Activated CD4-positive, alpha-beta T cell treated with anti-CD3 and anti-CD28 coated beads, Interleukin-2, amount 50 U/mL, for 48 hours (primary cell): ENCODE measurements around the gene ANKRD7.
"Not testable (repeated sequence)": the region's sequence is repeated elsewhere in the genome, so short reads cannot be mapped to it uniquely, and the experiment has no call there.

ENCODE experiments used
- DNase-seq, 2 experiments: peaks; one replicate each; pipeline ENCODE4 v3.0.0-alpha.2; 2020

Gene ANKRD7

DNA sequence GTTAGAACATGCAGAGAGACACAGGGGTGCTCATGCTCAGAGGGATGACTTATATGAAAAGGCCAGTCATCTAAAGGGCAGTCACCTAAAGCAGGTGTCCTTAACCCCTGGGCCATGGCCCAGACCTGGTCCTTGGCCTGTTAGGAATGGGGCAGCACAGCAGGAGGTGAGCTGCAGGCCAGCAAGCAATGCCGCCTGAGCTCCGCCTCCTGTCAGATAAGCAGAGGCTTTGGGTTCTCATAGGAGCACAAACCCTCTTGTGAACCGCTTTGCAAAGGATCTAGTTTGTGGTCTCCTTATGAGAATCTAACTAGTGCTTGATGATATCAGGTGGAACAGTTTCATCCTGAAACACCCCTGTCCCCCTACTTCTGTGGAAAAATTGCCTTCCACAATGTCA is 14.5 kb downstream of the ANKRD7 start:
- no peak for DNase-seq

DNA sequence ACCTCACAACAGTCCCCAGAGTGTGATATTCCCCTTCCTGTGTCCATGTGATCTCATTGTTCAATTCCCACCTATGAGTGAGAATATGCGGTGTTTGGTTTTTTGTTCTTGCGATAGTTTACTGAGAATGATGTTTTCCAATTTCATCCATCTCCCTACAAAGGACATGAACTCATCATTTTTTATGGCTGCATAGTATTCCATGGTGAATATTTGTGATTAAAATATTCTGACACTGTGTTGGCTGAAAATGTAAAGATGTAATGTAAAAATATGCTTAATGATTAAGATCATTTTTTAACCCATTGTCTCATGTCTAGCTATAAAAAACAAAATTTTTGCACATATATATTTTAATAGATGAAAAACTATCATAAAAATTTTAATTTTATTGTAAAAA is 15.8 kb downstream of the ANKRD7 start:
- not testable (repeated sequence) for DNase-seq

DNA sequence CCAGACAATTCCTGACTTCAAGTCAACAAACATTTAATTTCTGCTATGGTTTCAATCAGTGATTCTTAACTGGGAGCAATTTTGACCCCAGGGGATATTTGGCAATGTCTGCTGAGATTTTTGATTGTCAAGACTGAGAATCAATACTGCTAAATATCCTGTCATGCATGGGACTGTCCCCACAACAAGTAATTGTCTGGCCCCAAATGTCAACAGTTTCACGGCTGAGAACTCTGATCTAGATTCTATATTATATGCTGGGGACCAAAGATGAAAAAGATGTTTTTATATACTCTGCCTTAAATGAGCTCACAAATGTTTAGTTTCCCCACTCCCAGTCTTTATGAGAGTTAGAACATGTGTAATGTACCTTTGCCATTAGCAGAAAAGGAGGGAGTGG is 19.2 kb downstream of the ANKRD7 start:
- no peak for DNase-seq

DNA sequence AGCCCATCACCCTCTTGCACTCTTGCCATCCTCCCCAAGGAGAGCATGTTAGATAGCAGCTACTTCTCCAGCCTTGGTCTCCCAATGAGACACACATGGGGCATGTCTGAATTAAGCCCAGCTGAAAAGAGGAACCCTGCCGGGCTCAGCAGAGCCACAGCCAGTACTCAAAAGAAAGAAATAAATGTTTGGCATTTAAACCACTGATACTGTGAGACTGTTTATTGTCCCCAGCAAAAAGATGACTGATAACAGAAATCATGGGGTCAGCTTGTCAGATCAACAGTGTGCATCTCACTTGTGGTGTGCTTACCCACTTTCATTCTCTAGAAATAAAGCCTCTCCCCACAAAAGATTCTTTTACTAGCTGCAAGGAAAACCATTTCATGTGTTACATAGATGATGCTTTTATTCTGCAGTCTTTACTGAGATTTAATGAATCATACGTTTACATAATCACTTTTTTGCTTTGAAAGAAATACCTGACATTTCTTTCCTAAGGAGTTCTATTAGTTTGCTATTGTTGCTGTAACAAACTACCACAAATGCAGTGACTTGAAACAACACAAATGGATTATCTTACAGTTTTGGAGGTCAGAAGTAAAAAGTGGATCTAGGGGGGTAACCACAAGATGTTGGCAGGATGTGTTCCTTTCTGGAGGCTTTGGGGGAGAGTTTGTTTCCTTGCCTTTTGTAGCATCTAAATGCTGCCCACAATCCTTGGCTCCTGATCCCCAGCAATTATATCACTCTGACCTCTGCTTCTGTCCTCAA is 20.9 kb downstream of the ANKRD7 start:
- DNase-seq, result no peak

DNA sequence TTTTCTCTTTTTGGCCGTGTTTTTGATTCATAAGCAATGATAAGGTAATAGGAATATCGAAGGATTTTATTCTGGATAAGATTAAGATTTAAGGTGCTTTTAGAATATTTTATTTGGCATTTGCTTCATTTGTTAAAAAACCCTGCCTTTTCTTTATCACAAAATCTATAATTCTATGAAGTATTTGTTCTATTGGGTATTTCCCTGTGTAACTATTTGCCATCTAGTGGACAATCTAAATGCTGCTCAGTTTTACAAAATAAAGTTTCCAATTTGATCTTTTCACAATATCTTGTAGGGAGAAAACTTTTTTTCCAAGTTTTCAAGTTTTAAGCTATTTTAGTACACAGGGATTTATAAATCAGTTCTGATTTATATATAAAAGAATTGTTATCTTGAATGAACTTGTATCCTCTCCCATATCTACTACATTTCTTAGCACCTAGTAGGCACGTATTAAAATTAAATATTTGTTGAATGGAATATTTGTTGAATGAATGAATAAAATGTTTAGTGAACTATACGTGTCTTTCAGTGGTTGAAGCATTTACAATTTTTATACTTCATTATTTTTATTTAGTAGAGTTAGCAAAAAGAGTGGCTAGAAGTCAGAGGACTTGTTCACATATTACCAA is 26.5 kb downstream of the ANKRD7 start:
- DNase-seq, result no peak

DNA sequence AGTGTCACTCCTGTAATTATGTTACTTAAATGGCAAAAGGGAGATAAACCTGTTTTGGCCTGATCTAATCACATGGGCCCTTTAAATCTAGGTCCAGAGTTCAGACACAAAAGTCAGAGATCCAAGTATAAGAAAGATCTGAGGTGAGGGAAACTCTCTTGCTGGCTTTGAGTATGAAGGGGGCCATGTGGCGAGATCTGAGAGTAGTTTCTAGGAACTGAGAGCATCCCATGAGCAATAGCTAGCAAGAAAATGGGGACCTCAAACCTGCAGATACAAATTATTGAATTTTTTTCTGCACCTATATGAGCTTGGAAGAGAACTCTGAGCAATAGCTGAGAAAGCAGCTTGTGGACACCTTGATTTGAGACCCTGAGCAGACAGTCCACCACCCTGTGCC is 27.6 kb downstream of the ANKRD7 start:
- no peak for DNase-seq

DNA sequence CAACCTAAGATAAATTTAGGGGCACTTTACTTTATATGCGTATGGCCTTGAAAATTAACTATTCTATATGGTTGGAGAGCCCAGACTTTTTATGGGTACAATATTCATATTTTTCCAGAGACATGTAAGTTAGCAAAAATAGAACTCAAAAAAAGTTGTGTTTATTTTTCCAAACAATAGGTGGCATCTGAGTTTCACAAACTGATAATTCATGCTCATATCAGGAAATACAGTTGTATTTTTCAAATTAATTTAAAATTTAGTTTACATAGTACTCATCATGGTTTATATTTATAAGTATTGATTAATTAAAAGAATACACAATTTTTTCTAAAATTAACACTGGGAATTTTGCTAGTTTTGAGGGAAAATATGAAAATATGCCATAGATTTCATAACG is 34.6 kb downstream of the ANKRD7 start:
- no peak for DNase-seq

DNA sequence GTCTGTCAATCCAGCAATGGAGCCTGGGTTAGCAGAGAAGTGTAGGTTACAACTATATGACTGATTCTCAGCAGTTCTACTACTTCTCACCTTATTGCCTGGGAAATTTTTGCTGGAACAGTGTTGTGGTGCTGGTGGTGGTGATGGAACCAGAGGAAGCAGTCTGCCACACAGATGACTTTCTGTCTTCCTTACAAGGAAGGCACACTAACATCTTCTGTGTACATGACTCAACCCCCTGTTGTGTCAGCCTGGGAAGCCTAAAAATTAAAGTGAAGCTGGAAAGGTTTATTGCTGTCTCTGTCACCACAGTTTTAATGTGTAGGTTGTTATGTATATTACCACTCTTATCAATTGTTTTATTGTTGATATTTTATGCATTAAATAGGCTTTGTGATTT is 40.3 kb downstream of the ANKRD7 start:
- DNase-seq, result no peak

DNA sequence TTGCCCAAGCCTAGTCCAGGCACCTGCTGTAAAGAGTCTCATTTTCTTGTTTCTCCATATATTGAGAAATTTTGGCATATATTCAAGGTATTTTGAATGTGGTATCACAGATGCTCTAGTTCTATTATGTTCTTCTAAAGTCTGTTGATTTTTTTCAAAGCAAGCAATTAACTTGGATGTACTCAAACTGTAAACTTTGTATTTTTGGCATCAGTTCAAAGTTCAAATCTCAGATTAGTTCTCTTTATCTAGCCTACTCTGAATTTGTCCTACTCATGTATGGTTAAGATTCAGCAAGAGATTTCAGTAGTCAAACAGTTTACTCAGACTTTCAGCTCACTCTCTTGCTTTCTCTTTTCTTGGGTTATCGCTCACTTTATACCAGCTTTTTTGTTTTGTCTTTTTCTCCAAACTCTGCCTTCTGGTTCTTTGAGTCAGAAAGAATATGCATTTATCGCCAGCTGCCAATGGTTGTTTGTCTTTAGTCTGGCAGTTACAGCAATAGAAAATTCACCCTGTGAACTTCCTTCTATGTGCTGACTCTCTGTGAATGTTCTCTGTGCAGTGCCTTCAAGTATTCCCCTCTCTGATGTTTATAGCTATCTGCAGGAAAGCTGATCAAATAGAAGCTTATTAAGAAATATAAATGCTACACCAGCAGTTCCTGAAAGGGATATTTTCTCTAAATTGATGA is 56.0 kb downstream of the ANKRD7 start:
- DNase-seq, result no peak

DNA sequence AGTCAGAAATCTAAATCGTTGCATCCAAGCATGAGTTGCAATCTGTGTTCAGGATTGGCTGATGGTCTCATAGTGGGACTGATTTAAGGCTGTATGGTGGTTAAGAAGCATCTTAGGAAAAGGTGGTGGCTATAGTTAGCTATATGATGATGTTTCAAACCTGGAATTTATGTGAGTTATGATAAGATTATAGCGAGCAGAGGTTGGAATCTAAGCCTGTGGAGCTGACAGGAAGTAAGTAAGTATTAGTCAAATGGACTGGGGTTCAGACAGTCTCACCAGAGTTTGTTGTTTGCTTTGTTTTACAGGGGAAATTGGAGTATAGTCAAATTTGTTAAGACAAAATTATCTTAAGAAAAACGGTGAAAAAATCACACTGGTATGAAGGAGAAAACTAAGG is 56.7 kb downstream of the ANKRD7 start:
- DNase-seq, result no peak

DNA sequence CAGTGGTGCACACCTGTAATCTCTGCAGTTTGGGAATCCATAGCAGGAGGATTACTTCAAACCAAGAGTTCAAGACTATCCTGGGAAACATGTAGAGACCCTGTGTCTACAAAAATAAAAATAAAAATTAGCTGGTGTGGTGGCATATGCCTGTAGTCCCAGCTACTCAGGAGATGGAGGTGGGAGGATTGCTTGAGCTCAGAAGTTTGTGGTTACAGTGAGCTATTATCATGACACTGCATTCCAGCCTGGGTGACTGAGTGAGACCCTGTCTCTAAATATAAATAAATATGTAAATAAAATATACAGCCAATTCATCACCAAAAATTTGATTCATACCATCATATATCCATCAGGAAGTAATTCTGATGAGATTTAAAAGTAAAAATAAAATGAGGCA is 60.9 kb downstream of the ANKRD7 start:
- no peak for DNase-seq

DNA sequence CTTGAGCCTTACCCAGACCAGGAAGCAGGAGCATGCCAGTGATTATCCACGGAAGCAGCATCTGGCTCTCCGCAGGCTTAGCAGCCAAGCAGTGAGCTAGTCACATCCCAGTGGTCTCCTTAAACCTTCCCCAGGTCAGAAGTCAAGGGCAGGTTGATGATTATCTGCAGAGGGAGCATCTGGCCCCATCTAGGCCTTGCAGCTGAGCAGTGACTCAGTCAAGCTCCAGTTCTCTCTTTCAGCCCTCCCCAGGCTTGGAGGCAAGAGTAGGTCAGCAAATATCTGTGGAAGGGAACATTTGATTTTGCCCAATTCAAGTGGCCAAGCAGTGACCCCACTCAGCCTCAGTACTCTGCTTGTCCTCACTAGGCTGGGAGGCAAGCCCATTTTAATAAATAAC is 61.6 kb downstream of the ANKRD7 start:
- no peak for DNase-seq

DNA sequence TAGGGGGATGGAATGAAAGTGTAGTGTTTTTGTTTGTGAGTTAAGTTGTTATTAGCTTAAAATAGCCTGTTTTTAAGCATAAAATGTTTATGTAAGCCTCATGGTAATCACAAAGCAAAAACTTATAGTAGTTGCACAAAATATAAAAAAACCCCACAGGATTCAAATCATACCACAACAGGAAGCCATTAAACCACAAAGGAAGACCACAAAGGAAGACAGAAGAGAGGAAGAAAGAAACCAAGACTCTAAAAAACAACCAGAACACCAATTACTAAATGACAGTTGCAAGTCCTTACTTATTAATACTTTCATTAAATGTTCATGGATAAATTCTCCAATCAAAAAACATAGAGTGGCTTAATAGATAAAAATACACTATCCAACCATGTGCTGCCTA is 63.6 kb downstream of the ANKRD7 start:
- DNase-seq, result no peak

DNA sequence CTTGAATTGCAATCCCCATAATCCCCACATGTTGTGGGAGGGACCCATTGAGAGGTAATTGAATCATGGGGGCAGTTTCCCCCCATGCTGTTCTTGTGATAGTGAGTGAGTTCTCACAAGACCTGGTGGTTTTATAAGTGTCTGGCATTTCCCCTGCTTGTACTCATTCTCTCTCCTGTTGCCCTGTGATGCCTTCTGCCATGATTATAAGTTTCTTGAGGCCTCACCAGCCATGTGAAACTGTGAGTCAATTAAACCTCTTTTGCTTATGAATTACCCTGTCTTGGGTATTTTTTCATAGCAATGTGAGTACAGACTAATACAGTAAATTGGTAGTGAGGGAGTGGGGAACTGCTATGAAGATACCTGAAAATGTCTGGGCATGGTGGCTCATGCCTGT is 65.0 kb downstream of the ANKRD7 start:
- no peak for DNase-seq
